ENCODE measurements around the gene BLOC1S2.
"Not testable (repeated sequence)": the region's sequence is repeated elsewhere in the genome, so short reads cannot be mapped to it uniquely, and the experiment has no call there.

BLOC1S2 gene

DNA sequence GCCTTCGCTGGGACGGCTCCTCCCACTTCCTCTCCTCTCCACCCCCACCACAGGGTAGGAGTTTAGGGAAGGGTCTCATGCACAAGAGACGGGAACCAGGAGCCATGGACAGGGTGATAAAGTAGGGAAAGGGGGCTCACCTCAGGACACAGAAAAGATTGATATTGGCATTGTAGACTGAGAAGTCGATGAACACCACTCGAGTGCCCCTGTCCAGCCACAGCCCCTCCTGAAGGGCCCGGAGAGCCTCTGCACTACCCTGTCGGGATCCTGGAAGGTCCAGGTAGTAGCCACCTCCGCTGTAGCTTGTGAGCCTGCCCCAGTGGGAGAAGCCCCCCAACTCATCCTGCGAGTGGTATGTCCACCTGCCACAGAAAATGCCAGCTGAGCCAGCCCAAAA, 10.8 kb upstream of the BLOC1S2 start:
- no peak overlapping the region for H3K27ac Mint-ChIP-seq
- peaks cover 9% of the 10 kb centered on the region for H3K4me1 Mint-ChIP-seq
- H3K4me3 Mint-ChIP-seq: no peak overlapping the region
- peaks cover 6% of the 10 kb centered on the region for H3K9me3 Mint-ChIP-seq
- TF ChIP-seq, protein P1, sequence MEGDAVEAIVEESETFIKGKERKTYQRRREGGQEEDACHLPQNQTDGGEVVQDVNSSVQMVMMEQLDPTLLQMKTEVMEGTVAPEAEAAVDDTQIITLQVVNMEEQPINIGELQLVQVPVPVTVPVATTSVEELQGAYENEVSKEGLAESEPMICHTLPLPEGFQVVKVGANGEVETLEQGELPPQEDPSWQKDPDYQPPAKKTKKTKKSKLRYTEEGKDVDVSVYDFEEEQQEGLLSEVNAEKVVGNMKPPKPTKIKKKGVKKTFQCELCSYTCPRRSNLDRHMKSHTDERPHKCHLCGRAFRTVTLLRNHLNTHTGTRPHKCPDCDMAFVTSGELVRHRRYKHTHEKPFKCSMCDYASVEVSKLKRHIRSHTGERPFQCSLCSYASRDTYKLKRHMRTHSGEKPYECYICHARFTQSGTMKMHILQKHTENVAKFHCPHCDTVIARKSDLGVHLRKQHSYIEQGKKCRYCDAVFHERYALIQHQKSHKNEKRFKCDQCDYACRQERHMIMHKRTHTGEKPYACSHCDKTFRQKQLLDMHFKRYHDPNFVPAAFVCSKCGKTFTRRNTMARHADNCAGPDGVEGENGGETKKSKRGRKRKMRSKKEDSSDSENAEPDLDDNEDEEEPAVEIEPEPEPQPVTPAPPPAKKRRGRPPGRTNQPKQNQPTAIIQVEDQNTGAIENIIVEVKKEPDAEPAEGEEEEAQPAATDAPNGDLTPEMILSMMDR (IDR thresholded peaks at IDR 0.05): no peak
- no peaks in the 10 kb centered on the region for H3K36me3 Mint-ChIP-seq (ENCODE audit: low read depth)
- peaks cover 30% of the 10 kb centered on the region for H3K27me3 Mint-ChIP-seq (ENCODE audit: low read depth, poor library complexity)
- no peak for DNase-seq

DNA sequence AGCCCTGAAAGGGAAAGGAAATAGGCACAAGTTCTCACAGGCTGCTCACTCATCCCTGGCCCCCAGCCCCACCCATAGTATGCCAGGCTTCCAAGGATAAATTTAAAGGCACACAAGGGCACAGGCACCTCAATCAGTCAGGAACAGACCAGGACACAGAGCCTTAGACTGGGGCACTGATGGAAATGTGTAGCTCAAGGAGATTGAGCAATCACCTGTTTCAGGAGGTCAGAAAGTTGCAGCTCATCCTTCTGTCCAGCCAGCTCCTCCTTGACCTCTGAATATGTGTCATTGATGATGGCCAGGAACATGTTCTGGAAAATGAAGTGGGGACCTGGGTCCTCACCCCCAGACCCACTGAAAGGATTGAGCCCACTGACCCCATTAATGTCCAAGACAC, 6.6 kb upstream of the BLOC1S2 start:
- peaks cover 48% of the 10 kb centered on the region for H3K27me3 Mint-ChIP-seq (ENCODE audit: low read depth, poor library complexity)
- H3K36me3 Mint-ChIP-seq (ENCODE audit: low read depth): no peaks in the 10 kb centered on the region
- TF ChIP-seq, protein P1 (IDR thresholded peaks at IDR 0.05): no peak
- no peak for DNase-seq
- H3K9me3 Mint-ChIP-seq: no peaks in the 10 kb centered on the region
- H3K27ac Mint-ChIP-seq: no peak overlapping the region
- no peak overlapping the region for H3K4me3 Mint-ChIP-seq
- no peaks in the 10 kb centered on the region for H3K4me1 Mint-ChIP-seq

DNA sequence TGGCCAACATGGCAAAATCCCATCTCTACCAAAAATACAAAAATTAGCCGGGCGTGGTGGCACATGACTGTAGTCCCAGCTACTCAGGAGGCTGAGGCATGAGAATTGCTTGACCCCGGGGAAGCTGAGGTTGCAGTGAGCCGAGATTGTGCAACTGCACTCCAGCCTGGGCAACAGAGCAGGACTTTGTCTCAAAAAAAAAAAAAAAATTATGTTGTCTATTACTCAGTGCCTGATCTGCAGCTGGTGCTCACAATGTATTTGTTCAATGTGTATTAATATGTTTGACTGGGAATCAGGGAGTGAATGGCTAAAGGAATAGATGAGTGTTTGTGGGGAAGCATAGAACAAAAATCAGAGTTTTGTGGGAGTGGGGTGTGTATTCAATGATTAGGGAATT, 5.8 kb upstream of the BLOC1S2 start:
- not testable (repeated sequence) for H3K27ac Mint-ChIP-seq; DNase-seq; H3K4me3 Mint-ChIP-seq; H3K9me3 Mint-ChIP-seq; H3K36me3 Mint-ChIP-seq (ENCODE audit: low read depth); H3K4me1 Mint-ChIP-seq
- H3K27me3 Mint-ChIP-seq (ENCODE audit: low read depth, poor library complexity): peaks cover 48% of the 10 kb centered on the region

DNA sequence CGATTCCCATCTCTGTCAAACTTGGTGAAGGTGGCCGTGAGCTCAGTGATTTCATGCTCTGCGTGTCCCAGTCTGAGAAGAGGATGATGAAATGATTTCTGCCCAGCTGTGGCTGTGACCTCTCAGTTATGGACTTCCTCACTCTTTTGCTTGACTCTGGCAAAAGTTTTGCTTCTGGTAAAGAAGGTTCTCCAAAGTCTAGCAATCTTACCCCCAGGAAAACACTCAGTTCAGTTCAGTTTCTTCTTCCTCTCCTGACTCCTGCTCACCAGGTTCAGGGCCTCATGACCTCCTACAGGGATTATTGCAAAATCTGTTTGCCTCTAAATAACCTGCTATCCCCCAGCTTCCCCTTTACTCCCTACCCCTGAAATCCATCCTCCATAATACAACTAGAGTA, 4.9 kb upstream of the BLOC1S2 start:
- TF ChIP-seq, protein P1 (IDR thresholded peaks at IDR 0.05): no peak
- no peak overlapping the region for H3K27ac Mint-ChIP-seq
- H3K9me3 Mint-ChIP-seq: no peaks in the 10 kb centered on the region
- no peaks in the 10 kb centered on the region for H3K36me3 Mint-ChIP-seq (ENCODE audit: low read depth)
- H3K4me1 Mint-ChIP-seq: peaks cover 6% of the 10 kb centered on the region
- no peak overlapping the region for H3K4me3 Mint-ChIP-seq
- peaks cover 48% of the 10 kb centered on the region for H3K27me3 Mint-ChIP-seq (ENCODE audit: low read depth, poor library complexity)
- no peak for DNase-seq

DNA sequence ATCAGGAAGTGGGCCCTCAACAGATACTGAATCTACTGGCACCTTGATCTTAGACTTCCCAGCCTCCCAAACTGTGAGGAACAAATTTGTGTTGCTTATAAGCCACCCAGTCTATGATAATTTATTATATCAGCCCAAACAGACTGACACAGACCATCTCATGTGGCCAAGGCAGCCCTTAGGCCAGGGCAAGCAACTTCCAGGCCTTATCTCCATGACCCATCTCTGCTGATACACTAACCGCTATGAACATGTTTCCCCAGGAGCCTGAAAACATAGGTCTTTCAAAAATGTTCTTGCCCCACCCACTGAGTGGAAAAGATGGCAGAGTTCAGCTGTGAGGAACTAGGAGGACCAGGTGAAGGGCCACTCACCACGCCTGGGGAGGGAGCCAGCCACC, 3.2 kb upstream of the BLOC1S2 start:
- Mint-ChIP-seq H3K4me3 (no peak overlapping the region), H3K9me3 (no peaks in the 10 kb centered on the region), H3K36me3 (ENCODE audit: low read depth) (peaks cover 5% of the 10 kb centered on the region), H3K27ac (no peak overlapping the region), H3K27me3 (ENCODE audit: low read depth, poor library complexity) (peaks cover 42% of the 10 kb centered on the region), H3K4me1 (peaks cover 22% of the 10 kb centered on the region)
- TF ChIP-seq, protein P1 (IDR thresholded peaks at IDR 0.05): no peak
- no peak for DNase-seq

DNA sequence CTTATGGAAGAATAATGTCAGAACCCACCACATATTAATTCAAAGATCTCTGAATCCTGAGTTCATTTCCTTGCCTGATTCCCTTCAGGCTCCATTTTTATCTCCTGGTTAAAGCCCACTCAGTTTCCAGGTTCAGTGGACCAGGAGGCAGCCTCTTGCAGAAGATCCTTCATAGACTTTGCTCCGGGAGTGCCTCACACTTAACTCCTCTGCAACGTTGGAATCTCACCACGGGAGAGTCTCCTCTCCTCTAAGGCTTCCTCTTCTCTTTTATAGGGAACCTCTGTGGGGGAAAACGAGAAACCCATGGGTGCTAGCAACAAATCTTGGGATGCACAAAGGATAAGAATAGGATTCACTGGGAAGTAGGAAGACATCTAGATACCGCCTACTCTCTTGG, 1.7 kb upstream of the BLOC1S2 start:
- TF ChIP-seq, protein P1 (IDR thresholded peaks at IDR 0.05): no peak
- Mint-ChIP-seq H3K4me3 (no peak overlapping the region), H3K4me1 (peaks cover 24% of the 10 kb centered on the region), H3K27ac (no peak overlapping the region), H3K36me3 (ENCODE audit: low read depth) (peaks cover 9% of the 10 kb centered on the region), H3K27me3 (ENCODE audit: low read depth, poor library complexity) (peaks cover 36% of the 10 kb centered on the region), H3K9me3 (no peaks in the 10 kb centered on the region)
- DNase-seq: no peak

Data from nephron progenitor cell (in vitro differentiated cells).